Erythroblast (primary cell): ENCODE results near the gene ZNF408.
"Not testable (repeated sequence)": the region's sequence is repeated elsewhere in the genome, so short reads cannot be mapped to it uniquely, and the experiment has no call there.

Experiments
- DNase-seq, 2 experiments: peaks; one replicate each; lab custom pipeline; 2025; lab: John Stamatoyannopoulos, UW
- GATA1 ChIP-seq: IDR thresholded peaks from 2 replicates; pipeline ENCODE4 v1.6.1; 2011; ENCODE audit warnings: low read depth, mild to moderate bottlenecking, control low read depth, low read length, moderate library complexity
- POLR2A ChIP-seq: IDR thresholded peaks from 2 replicates; pipeline ENCODE4 v1.6.1; 2011; ENCODE audit warnings: mild to moderate bottlenecking, low read length

The ZNF408 gene

DNA sequence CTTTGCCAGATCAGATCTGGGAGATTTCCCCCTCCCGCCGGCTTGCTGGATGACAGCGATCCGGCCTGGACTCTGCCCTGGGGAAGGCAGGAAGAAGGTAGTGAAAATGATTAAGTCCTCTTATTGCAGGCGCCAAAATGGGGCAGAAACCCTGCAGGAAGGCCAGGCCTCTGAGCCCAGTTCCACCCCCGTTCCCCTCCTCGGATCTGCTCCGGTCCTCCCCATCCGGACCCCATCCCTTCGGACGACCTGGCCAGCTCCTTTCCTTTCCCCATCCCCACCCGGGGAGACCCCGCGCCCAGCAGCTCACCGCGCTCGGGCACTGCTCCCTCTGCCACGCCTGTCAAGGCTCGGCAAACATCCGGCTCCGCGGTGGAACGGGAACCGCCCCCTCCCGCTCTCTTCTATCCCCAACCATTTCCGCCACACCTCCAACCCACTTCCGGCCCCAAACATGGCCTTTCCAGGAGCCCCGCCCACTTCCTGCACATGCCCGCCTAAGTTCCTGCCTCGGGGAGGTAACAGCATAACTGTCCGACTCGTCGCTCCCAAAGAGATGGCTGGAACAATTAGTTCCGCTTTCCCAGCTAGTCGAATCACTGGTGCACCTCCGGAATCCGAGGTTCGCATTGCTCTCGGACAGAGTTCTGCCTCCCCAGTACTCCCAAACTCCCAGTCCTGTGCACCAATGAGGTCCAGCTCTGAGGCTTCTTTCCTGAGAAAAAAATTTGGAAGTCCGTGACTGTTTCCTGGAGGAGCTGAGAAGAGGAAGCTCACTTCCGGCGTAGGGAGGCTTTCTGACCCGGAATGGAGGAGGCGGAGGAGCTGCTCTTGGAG, at the start of gene ZNF408, which contains the start of gene ARHGAP1:
ZNF408 (plus strand) TSS at position 791 of the 837 bp plus-strand sequence; CDS start at position 808, 17 bp downstream.
ARHGAP1 (minus strand) TSS at position 379 of the 837 bp plus-strand sequence. CDS start 4,512 bp downstream, outside the sequence.
- peak; percentile 99 for DNase-seq
- TF ChIP-seq POLR2A = peak; percentile 66
- no peak for TF ChIP-seq GATA1

DNA sequence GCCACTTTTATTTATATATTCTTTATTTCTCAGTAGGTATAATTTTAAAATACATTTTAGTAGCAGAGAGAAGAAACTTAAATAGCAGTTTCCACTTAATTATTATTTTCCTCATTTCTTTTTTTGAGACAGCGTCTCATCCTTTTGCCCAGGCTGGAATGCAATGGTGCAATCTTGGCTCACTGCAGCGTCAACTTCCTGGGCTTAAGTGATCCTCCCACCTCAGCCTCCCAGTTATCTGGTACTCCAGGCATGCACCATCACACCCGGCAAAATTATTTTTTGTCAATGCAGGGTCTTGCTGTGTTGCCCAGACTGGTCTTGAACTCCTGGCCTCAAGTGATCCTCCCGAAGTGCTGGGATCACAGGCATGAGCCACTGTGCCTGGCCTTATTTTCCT, 45.2 kb upstream of the ZNF408 start:
- DNase-seq = no peak
- TF ChIP-seq POLR2A (no peak), GATA1 (no peak)

DNA sequence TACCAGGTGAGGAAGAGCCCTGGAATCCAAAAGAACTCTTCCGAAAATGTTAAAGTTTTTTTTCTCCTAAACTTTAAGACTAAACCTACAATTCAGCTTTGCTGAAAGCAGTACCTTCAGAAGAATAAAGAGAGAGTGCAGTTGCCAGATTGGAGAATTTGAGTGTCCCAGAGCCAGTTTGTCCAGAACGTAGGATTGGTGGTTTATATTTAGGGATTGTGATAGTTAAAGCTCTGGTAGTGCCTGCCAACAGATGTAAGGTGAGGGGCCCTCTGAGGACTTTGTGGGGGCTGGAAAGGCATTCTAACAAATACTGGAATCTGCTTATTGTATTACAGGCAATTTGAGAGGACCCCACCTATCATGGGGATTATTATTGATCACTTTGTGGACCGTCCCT, 43.6 kb upstream of the ZNF408 start:
- no peak for DNase-seq
- TF ChIP-seq POLR2A (no peak), GATA1 (no peak)

DNA sequence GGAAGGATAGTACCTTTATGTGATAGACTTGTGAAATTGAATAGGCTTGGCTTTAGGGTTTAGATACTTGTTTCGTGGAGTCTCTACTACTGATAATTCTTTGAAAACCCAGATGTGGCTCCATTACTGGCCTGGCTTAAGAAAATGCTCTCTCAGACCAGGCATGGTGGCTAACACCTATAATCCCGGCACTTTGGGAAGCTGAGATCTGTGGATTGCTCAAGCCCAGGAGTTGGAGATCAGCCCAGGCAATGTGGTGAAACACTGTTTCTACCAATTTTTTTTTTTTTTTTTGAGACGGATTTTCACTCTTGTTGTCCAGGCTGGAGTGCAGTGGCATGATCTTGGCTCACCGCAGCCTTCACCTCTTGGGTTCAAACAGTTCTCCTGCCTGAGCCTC, 42.6 kb upstream of the ZNF408 start:
- no peak for TF ChIP-seq POLR2A
- TF ChIP-seq GATA1 = no peak
- no peak for DNase-seq

DNA sequence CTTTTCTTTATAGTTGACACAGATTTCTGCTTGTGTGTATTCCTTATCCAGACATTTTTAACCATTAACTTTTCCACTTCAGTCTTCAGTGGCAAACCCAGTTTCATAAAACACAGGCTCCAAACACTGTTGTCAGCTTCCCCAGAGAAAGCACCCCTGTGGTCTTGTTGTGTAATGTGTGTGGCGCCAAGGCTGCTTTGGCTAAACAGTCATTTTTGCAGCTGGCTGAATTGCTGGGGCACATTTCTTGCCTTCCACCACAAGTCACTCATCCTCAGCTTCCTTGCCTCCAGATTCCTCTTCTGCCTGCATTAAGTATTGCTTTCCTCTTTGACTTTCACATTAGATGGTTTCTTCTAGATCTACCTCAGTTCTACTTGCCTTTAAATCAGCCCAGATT, 40.9 kb upstream of the ZNF408 start:
- no peak for DNase-seq
- no peak for TF ChIP-seq GATA1
- no peak for TF ChIP-seq POLR2A

DNA sequence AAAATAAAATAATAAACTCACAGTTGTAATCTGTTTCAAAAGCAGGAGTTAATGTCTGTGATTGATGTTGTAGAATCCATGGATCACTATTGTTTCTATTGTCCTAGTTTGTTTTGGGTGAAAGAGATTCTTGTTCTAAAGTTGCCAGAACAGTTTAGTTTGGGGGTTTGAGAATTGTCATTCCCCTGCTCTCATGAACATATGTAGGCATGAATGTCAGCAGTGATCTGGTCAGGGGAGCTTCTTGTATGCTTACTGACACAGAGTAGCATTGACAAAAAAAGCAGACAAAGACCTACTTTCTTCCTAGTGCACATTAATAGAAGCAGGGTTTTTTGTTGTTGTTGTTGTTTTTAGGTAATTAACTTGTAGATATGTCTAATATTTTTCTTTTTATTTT, 39.0 kb upstream of the ZNF408 start:
- TF ChIP-seq GATA1 (no peak), POLR2A (no peak)
- no peak for DNase-seq

DNA sequence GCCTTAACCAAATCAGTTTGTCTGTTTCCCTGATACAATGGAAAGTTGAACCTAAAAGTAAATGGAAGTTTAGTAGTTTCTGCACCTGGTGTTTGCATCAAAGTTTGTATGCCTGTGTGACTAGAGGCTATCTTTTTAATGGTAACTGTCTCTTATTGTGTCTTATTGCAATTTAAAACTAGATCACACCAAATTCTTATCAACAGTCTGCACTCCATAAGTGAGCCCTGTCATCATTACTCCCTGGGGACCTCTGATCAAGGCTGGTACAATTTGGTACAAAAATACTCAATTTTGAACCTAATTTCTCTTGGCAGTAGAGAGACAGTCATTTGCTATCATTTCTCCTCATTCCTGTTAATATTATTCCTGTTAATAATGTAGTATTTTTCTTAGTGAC, 38.5 kb upstream of the ZNF408 start:
- peak; percentile 47 to 80 for DNase-seq
- TF ChIP-seq GATA1 (no peak), POLR2A (no peak)

DNA sequence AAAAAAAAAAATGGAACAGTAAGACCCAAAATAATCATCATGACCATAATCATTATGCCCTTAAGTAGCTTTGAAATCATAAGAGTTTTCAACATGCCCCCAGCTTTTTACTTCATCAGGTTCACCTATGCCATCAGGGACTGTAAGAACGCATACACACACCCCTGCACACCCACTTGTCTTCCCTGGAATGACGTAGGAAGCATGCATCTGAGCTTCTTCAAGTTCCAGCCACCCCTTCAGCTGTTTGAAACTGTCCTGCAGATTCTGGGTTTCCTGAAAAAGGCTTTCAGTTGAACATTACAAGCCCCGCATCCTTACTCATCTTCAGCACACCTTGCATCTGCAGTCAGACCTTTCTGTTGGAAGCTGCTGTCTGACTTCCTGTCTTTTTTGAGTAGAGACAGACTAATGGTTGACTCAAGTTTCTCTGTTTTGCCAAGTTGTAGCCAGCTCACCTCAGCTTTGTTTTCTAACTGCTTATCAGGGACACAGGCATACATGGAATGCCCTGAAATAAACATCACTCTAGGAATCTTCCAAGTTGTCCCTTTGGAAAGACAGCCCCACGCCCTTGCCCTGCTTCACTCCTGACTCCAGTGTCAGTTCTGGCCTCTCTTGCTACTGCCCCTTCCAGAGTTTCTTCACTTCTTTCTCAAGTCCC, 37.4 kb upstream of the ZNF408 start:
- TF ChIP-seq POLR2A (no peak), GATA1 (no peak)
- DNase-seq = no peak

DNA sequence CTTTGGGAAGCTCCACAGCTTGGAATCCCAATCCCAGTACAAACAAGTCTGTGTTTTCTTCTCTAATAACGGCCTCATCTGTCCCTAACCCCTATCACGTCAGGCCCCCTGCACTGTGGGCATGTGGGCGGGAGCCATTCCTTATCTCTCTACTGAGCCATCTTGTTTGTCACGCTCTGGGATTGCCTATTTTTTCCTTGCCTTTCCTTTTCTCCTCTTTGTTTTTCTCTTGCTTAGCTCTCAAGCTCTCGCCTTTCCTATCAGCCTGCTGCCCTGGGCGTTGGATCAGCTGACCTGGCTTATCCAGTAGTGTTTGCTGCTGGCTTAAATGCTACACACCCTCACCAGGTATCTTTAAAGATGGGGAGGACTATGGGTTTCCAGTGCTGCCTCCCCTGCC, 36.2 kb upstream of the ZNF408 start:
- DNase-seq = peak; percentile 61 to 66
- no peak for TF ChIP-seq POLR2A
- TF ChIP-seq GATA1 = no peak

DNA sequence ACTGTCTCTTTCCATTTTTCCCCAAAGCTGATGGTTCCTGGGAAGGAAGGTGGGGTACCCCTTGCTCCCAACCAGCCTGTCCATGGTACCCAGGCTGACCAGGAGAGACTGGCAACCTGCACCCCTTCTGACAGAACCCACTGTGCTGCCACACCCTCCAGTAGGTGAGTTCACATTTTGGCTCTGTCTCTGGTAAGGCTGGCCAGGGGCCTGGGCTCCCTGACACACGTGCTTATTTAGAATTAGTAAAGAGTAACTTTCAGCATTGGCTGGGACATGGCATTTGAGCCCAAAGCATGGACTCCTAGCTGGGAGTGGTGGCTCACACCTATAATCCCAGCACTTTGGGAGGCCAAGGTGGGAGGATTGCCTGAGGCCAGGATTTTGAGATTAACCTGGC, 35.5 kb upstream of the ZNF408 start:
- no peak for DNase-seq
- TF ChIP-seq GATA1 (no peak), POLR2A (no peak)

DNA sequence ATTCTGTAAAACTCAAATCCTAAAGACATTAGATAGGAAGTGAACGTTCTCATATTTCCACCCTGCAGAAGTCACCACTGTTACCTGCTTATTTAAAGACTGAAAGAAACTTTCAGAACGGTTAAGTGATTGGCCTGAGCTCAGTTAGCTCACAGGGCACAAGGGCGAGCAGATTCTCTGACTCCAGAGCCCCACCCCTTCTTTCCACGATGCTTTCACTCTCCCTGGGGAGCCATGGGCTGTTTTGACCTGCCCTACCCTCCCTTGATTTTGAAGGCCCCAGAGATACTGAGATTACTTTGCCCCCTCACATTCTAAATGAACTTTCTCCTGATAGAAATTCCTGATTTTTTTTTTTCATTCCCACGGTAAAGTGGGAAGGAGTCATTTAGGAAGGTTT, 34.3 kb upstream of the ZNF408 start:
- DNase-seq = no peak
- TF ChIP-seq GATA1 (no peak), POLR2A (no peak)

DNA sequence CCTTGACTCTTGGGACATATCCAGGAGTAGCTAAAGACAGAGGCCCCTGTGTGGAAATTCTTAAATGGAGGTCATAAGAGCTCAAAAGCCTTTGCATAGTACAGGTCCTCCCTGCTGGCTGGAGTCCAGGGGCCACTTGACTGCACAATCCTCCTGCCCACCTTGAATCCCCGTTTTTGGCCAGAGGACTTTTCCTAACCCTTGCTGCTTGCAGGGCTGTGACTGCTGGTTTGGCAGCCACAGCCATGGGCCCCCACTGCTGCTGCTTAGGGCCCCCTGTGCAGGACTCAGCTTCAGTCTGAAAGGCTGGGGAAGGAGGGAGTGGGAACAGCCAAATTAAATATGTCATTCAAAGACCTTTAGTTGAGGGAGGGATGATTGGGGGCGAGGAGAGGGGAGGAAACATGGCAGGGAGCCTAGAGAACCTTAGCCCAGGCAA, 33.8 kb upstream of the ZNF408 start:
- TF ChIP-seq POLR2A = no peak
- no peak for TF ChIP-seq GATA1
- no peak for DNase-seq

DNA sequence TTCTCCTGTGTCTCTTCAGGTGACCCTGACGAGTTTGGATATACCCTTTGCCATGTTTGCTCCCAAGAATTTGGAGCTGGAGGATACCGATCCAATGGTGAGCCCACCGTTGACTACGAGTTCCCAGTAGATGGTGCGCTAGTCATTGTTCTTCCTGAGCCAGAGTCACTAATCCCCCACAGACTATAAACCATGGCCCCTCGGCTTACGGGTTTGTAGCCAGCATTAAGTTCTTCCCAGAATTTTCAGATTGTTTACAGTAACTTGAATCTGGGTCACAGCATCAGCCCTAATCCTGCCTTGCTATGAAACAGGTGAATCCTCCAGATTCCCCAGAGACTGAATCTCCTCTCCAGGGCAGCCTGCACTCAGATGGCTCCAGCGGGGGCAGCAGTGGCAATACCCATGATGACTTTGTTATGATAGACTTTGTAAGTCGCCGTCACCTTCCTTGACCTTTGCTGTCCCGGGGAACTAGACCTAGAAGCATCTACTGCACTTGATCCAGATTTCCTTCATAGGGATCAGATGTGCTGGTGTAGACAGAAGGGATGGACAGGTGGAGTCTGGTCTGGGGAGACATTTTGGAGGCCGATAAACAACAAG, 32.2 kb upstream of the ZNF408 start:
- no peak for TF ChIP-seq GATA1
- TF ChIP-seq POLR2A = no peak
- DNase-seq = no peak

DNA sequence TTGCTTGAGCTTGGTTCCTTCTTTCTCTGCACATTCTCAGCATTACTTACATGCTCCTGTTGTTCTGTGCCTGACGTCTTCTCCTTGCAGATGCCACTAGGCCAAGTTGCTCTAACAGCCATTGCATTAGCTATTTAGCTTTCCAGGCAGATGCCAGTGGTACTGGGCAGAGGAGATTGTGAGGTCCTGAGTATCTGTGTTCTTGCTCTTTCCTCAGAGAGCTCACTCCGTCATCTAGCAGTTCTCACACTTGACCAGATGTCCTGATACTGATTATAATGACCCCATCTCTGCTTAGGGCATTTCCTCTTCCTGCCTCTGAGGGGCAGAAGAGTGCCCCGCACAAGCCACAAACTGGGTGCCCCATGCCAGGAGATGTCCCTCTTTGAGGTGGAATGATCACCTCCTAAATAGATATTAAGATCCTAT, 31.1 kb upstream of the ZNF408 start:
- peak; percentile 82 to 94 for DNase-seq
- no peak for TF ChIP-seq POLR2A
- no peak for TF ChIP-seq GATA1

DNA sequence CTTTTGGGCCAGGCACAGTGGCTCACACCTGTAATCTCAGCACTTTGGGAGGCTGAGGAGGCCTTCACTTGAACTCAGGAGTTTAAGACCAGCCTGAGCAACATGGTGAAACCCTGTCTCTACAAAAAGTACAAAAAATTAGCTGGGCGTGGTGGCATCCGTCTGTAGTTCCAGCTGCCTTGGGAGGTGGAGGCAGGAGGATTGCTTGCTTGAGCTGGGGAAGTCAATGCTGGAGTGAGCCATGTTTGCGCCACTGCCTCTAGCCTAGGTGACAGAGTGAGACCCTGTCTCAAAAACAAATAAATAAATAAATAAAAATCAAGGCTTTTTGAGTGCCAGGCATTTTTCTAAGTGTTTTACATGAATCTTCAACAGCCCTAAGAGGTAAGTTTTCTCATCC, 30.3 kb upstream of the ZNF408 start:
- not testable (repeated sequence) for DNase-seq
